G401 (cell line): ENCODE data around the gene SOS2. TPM values are rescaled to one million over a fixed set of nuclear protein-coding genes. Genes with fewer than 3 reads are reported as not detected.
"Not testable (repeated sequence)": the region's sequence is repeated elsewhere in the genome, so short reads cannot be mapped to it uniquely, and the experiment has no call there.

Experiments
- DNase-seq: peaks from one replicate; pipeline ENCODE4 v3.0.0-alpha.2; 2015; ENCODE audit warnings: low spot score
- in situ Hi-C: cut with HindIII; loops from 2 replicates; pipeline ENCODE4 v1.10.0; 2016; ENCODE audit warnings: low sequenced_read_pairs, mixed read lengths
- total RNA-seq: library from RNA; depleted of rRNA; stranded (reverse); fragments of >200 nt; shearing (Covaris generic); gene quantifications from 2 replicates; pipeline ENCODE4 v1.2.3, GENCODE V29; 2014

The SOS2 gene
- total RNA-seq, 1 experiment from 2014 or later: 20.0 TPM

DNA sequence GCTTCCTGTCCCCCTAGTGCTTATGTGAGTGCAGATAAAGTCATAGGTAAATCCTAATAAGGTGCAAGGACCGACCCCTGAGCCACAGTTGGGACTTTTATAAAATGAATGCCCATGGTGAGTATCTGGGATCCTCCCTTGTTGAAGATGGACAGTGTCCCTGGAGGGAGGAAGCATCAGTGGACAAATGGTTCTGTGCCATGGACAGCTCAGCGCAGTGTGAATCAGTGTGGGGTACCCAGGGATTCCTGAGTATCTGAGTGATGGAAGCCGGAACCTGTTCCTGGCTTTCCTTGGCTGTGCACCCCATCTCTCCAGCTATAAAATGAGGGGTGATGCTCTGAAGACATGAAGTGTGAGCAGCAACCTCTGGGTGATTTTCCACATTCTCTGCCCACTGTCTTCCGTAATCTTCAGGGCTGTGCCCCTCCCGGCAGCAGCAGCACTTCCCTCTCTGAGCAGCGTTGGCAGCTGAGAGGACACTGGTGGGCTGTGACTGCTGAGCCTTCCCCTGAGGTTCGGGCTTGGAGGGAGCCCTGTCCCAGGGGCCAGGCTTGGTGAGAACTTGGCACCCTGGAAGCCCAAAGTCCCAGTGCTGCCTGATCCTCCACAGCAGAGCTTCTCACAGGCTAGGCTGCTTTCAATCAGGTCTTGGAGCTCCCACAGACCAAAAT, 140.0 kb downstream of the SOS2 start:
- no peak for DNase-seq
- in situ Hi-C loops: no loop called here

DNA sequence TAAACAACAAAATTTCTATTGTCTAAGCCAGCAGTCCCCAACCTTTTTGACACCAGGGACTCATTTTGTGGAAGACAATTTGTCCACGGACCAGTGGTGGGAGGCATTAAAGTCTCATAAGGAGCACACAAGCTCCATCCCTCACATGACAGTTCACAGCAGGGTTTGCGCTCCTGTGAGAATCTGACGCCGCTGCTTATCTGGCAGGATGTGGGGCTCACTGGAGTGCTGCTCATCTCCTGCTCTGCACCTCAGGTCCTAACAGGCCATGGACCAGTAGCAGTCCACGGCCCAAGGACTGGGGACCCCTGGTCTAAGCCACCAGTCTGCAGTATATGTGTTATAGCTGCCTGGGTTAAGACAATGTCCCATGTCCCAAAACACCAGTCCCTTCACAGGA, 142.2 kb downstream of the SOS2 start:
- DNase-seq: no peak
- in situ Hi-C loops: no loop called here

DNA sequence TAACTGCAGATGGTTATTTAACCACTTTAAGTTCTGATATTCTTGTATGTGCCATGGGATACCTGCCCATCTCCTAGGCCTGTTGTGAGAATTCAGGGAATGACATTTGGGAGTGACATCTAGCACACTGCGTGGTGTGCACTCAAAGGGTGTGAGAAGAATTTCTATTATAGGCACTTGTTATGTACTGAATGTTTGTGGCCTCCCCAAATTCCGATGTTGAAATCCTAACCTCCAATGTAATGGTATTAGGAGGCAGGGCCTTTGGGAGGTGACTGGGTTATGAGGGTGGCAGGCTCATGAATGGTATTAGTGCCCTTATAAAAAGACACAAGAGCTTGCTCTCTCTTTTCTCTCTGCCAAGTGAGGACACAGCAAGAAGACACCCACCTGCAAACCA, 142.6 kb downstream of the SOS2 start:
- in situ Hi-C loops: no loop called here
- no peak for DNase-seq

DNA sequence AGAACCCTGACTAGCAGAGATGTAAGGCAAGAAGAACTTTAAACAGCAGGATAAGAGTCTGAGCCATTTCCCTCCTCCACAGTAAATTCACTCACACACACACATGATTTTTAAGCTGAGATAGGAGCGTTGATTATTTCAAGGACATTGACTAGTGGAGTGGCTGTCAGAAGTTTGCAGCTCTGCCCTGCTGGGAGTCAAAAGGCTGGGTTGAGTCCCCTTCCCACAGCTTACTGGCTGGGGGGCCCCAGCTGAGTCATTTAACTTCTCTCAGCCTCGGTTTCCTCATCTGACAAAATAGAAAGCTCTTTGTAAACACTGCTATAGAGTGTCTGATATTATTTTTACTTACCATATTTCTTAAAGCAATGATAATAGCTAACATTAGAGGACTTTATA, 143.3 kb downstream of the SOS2 start:
- in situ Hi-C loops: no loop called here
- DNase-seq: no peak

- DNase-seq: no peak
- in situ Hi-C loops: no loop called here
Observed at GRCh38 chr14:50087341-50088116, 143.8 kb downstream of the SOS2 start.

GRCh38 chr14:50086321-50086711, 145.1 kb downstream of the SOS2 start:
- DNase-seq: no peak
- in situ Hi-C loops: no loop called here

DNA sequence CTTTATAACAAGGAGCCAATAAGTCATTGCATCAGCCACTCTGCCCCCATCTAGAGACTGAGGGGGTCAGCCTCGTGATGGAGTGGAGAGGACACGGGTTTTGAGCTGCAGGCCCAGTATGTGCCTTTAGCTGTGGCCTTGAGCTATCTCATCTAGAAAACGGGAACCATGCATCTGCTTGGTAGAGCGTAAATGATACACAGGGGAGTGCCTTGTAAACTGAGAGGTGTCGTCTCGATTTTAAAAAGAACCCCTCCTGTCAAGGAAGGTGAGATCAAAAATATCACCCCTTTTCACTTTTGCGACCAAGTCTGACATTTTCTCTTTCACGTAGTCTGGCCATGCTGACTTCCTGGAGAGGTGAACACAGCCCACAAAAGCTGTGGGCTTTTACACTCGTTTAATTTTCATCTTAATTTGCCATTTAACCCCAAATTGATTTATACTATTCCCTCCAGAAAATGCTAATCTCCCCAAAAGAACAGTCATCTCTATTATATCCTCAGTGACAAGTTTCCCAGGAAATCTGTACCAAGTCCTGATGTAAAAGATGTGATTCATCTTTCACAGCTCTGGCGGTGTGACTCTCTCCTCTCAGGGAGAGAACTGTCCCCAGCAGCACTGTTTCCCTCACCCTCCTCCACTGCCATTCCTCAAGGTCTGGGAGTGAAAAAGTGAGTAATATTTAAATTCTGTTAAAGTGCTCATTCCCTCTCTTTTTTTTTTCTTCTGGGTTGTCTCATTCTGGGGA, 145.6 kb downstream of the SOS2 start:
- DNase-seq: no peak
- in situ Hi-C loops: no loop called here

- no peak for DNase-seq
- in situ Hi-C loops: no loop called here
Observed at GRCh38 chr14:50084666-50085065, 146.7 kb downstream of the SOS2 start.

- no peak for DNase-seq
- in situ Hi-C loops: no loop called here
Observed at GRCh38 chr14:50083467-50084337, 147.7 kb downstream of the SOS2 start.

GRCh38 chr14:50082784-50083466, 148.5 kb downstream of the SOS2 start:
- in situ Hi-C loops: no loop called here
- no peak for DNase-seq

DNA sequence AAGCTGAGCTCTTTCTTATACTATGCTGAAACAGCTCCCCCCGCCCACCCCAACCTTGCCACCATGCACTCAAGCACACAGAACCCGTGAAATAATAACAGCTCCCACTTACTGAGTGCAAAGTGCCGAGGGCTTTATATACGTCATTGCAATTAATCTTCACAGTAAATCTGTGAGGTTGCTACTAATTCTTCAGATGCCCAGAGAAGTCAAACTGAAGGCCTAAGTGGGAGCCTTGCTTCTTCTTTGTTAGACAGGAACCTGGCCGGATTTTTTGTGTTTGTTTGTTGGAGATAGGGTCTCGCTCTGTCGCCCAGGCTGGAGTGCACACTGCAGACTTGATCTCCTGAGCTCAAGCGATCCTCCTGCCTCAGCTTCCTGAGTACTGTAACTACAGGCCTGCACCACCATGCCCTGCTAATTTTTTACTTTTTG, 149.1 kb downstream of the SOS2 start:
- in situ Hi-C loops: no loop called here
- no peak for DNase-seq

GRCh38 chr14:50079103-50079502, 152.3 kb downstream of the SOS2 start:
- DNase-seq, in situ Hi-C loops: not testable (repeated sequence)

DNA sequence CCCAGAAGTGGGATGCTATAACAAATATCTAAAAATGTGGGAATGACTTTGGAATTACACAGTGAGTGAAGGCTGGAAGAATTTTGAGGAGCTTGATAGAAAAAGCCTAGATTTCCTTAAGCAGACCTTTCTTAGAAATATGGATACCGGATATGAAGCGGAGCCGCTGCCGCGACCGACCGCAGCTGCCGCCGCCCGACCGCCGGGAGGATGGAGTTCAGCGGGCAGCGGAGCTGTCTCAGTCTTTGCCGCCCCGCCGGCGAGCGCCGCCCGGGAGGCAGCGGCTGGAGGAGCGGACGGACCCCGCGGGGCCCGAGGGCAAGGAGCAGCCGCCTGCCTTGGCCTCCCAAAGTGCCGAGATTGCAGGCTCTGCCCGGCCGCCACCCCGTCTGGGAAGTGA, 157.7 kb downstream of the SOS2 start:
- DNase-seq, in situ Hi-C loops: not testable (repeated sequence)

DNA sequence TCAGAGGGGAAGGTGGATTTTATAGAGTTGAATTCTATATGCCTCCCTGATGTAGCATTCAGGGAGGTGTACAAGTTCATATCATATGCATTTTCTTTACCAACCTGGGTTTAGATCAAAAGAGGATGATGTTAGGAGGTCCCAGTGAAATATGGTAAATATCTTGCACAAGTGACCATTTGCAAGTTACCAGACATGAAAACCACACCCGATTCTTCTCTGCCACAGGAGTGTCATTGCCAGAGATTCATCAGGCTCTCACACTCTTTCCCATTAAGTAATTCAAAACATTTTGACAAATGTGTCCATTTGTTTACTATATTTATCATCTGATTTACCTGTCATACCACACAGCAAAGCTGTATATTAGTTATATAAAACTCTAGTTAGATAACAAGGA, 159.0 kb downstream of the SOS2 start:
- in situ Hi-C loops: no loop called here
- DNase-seq: no peak

GRCh38 chr14:50070840-50071548, 160.4 kb downstream of the SOS2 start:
- DNase-seq: no peak
- in situ Hi-C loops: no loop called here

DNA sequence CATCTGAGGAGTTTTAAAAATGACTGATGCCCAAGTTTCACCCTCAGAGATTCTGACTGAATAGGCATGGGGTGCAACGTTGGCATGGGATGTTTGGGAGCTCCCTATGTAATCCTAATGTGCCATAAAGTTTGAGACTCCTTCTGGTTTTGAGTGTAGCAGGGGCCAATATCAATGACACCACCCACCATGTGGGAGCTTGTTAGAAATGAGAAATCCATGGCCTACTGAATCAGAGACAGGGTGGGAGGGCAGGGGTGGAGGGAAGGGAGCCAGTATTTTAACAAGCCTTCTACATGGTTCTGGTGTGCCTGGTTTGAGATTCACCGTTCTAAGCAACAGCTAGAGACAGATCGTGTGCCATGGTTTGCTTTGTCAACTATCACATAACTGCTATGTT, 161.1 kb downstream of the SOS2 start:
- no peak for DNase-seq
- in situ Hi-C loops: no loop called here

GRCh38 chr14:50069325-50069724, 162.1 kb downstream of the SOS2 start:
- in situ Hi-C loops: no loop called here
- DNase-seq: no peak

GRCh38 chr14:50068496-50068895, 162.9 kb downstream of the SOS2 start:
- in situ Hi-C loops: no loop called here
- no peak for DNase-seq
